ENCODE results near the gene NRP2.

DNA sequence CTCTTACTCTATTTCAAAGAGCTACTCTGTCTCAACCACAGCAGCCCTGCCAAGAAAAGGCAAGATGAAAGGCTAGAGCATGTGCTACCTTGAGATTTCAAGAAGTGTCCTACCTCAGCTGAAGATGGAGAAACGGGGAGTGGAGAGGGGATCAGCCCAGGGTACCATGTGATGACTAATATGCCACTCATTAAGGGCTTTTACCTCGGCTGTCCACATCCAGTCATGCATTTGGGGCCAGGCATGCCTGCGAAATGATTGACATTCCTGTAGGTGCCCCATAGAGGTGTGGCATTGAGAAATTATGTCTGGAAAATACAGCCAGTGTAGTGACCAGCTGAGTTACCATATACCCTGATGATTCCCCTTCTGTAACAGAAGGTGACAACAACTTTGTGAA lies 96.1 kb downstream of the NRP2 start:
- TF ChIP-seq, protein P1, sequence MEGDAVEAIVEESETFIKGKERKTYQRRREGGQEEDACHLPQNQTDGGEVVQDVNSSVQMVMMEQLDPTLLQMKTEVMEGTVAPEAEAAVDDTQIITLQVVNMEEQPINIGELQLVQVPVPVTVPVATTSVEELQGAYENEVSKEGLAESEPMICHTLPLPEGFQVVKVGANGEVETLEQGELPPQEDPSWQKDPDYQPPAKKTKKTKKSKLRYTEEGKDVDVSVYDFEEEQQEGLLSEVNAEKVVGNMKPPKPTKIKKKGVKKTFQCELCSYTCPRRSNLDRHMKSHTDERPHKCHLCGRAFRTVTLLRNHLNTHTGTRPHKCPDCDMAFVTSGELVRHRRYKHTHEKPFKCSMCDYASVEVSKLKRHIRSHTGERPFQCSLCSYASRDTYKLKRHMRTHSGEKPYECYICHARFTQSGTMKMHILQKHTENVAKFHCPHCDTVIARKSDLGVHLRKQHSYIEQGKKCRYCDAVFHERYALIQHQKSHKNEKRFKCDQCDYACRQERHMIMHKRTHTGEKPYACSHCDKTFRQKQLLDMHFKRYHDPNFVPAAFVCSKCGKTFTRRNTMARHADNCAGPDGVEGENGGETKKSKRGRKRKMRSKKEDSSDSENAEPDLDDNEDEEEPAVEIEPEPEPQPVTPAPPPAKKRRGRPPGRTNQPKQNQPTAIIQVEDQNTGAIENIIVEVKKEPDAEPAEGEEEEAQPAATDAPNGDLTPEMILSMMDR (conservative IDR thresholded peaks at IDR 0.05; ENCODE audit: low read length) = no peak
- no peak for TF ChIP-seq EZH2phosphoT487 (IDR thresholded peaks at IDR 0.05; ENCODE audit: borderline replicate concordance)
